ENCODE measurements around the gene EVI5. TPM values are rescaled to one million over a fixed set of nuclear protein-coding genes. Genes with fewer than 3 reads are reported as not detected.

The EVI5 gene
- total RNA-seq, 1 donor from 2014 or later = 40.0 TPM

- Mint-ChIP-seq H3K4me1 (peaks cover 38% of the 10 kb centered on the region), H3K9me3 (no peaks in the 10 kb centered on the region), H3K27me3 (ENCODE audit: low read depth) (no peaks in the 10 kb centered on the region), H3K27ac (peak overlapping the region; percentile 25), H3K4me3 (peak overlapping the region; percentile 98), H3K36me3 (peaks cover 13% of the 10 kb centered on the region)
- DNase-seq (ENCODE audit: low spot score in 2 of 2, unreplicated experiment in 2 of 2) = no peak
- no peak for TF ChIP-seq CTCF (IDR thresholded peaks at IDR 0.05; ENCODE audit: unreplicated experiment)
Observed at GRCh38 chr1:92831368-92831761, 46.5 kb upstream of the EVI5 start.

GRCh38 chr1:92826792-92827191, 41.9 kb upstream of the EVI5 start:
- Mint-ChIP-seq H3K4me1 (no peaks in the 10 kb centered on the region), H3K27ac (no peak overlapping the region), H3K9me3 (no peaks in the 10 kb centered on the region), H3K4me3 (no peak overlapping the region), H3K27me3 (ENCODE audit: low read depth) (no peaks in the 10 kb centered on the region), H3K36me3 (no peaks in the 10 kb centered on the region)
- DNase-seq (ENCODE audit: low spot score in 2 of 2, unreplicated experiment in 2 of 2) = no peak
- TF ChIP-seq CTCF (IDR thresholded peaks at IDR 0.05; ENCODE audit: unreplicated experiment) = no peak

- no peaks in the 10 kb centered on the region for H3K9me3 Mint-ChIP-seq
- no peak for TF ChIP-seq CTCF (IDR thresholded peaks at IDR 0.05; ENCODE audit: unreplicated experiment)
- no peak overlapping the region for H3K27ac Mint-ChIP-seq
- no peaks in the 10 kb centered on the region for H3K36me3 Mint-ChIP-seq
- no peak for DNase-seq (ENCODE audit: low spot score in 2 of 2, unreplicated experiment in 2 of 2)
- no peak overlapping the region for H3K4me3 Mint-ChIP-seq
- H3K4me1 Mint-ChIP-seq = no peaks in the 10 kb centered on the region
- H3K27me3 Mint-ChIP-seq (ENCODE audit: low read depth) = no peaks in the 10 kb centered on the region
Observed at GRCh38 chr1:92822879-92823278, 38.0 kb upstream of the EVI5 start.

DNA sequence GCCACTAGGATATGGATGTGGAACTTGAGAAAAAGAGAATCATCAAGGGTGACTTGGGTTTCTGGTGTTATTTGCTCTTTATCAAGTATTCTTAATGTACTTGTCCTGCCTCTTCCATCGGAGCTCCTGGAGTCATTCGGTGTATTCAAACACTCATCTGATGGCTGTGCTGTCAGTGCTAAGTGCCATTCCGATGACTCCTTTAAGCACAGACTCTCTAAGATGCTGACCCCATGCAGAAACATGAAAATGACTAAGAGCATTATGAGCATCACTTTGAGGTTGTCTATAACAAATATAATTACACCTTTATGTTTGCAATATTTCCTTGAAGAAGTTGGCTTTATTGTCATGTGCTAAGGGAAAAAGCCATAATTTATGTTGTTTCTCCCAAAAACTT, 35.6 kb upstream of the EVI5 start:
- DNase-seq (ENCODE audit: low spot score in 2 of 2, unreplicated experiment in 2 of 2) = no peak
- no peak overlapping the region for H3K4me3 Mint-ChIP-seq
- H3K36me3 Mint-ChIP-seq = no peaks in the 10 kb centered on the region
- H3K9me3 Mint-ChIP-seq = no peaks in the 10 kb centered on the region
- H3K27ac Mint-ChIP-seq = no peak overlapping the region
- no peak for TF ChIP-seq CTCF (IDR thresholded peaks at IDR 0.05; ENCODE audit: unreplicated experiment)
- no peaks in the 10 kb centered on the region for H3K27me3 Mint-ChIP-seq (ENCODE audit: low read depth)
- H3K4me1 Mint-ChIP-seq = no peaks in the 10 kb centered on the region

DNA sequence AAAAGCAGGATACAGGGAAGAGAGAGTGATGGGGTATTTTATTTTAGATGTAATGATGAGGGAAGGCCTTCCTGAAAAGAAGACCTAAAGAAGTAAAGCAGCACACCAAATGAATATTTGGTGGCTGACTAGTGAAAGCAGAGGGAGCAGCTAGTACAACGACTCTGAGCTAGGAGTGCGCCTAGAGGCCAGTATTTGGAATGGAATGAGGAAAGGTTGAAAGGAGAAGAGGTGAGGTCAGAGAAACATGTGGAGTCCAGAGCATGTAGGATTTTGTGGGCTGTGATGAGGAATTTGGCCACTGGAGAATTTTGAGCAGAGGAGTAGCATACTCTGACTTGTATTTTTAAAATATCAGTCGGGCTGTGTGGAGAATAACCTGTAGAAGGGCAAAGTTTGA, 35.1 kb upstream of the EVI5 start:
- Mint-ChIP-seq H3K27me3 (ENCODE audit: low read depth) (no peaks in the 10 kb centered on the region), H3K9me3 (no peaks in the 10 kb centered on the region), H3K4me3 (no peak overlapping the region), H3K4me1 (no peaks in the 10 kb centered on the region), H3K36me3 (no peaks in the 10 kb centered on the region), H3K27ac (no peak overlapping the region)
- no peak for DNase-seq (ENCODE audit: low spot score in 2 of 2, unreplicated experiment in 2 of 2)
- no peak for TF ChIP-seq CTCF (IDR thresholded peaks at IDR 0.05; ENCODE audit: unreplicated experiment)
